Measurements from ENCODE around the gene HTRA3. TPM values are rescaled to one million over a fixed set of nuclear protein-coding genes. Genes with fewer than 3 reads are reported as not detected.

The HTRA3 gene
- total RNA-seq, 2 donors from 2014 or later, result 3.2 to 4.6 TPM

DNA sequence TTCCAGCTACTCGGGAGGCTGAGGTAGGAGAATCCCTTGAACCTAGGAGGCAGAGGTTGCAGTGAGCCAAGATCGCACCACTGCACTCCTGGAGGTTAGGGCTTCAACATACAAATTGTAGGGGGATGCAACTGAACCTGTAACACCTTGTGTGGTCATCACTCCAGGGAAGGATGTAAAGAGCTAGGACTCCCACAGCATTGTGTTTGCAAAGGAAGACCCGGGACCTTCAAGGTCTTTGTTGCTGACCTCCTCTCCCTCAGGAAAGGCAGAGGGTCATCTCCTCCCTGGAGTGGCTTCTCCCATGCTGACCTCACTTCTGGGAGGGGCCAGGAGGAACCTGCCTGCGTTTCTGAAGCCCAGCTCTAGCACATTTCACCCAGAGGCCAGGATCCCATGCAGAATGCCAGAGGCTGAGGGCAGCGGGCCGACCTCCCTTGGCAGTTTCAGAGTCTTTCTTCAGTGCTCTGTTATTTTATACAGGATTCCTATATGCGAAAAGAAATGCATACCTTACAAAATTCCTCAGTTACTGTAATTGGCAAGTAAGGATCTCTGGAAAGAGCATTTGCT, 80.2 kb downstream of the HTRA3 start:
- Mint-ChIP-seq H3K27ac (no peak overlapping the region), H3K36me3 (ENCODE audit: low read depth) (no peaks in the 10 kb centered on the region), H3K4me1 (peaks cover 6% of the 10 kb centered on the region), H3K27me3 (ENCODE audit: insufficient read depth) (peaks cover 12% of the 10 kb centered on the region), H3K9me3 (no peaks in the 10 kb centered on the region), H3K4me3 (no peak overlapping the region)
- no peak overlapping the region for H3K27ac ChIP-seq (ENCODE audit: low read depth, low read length)
- H3K27me3 ChIP-seq (ENCODE audit: control insufficient read depth, insufficient read depth, low read length, poor library complexity, severe bottlenecking), result no peaks in the 10 kb centered on the region
- 87 to 90% methylated on average over 5 to 7 of the region's 7 CpGs for WGBS, 2 experiments (ENCODE audit: insufficient coverage in 1 of 2, insufficient read length in 1 of 2)
- no peaks in the 10 kb centered on the region for H3K9me3 ChIP-seq (ENCODE audit: control insufficient read depth, low read length)
- TF ChIP-seq, protein P1, sequence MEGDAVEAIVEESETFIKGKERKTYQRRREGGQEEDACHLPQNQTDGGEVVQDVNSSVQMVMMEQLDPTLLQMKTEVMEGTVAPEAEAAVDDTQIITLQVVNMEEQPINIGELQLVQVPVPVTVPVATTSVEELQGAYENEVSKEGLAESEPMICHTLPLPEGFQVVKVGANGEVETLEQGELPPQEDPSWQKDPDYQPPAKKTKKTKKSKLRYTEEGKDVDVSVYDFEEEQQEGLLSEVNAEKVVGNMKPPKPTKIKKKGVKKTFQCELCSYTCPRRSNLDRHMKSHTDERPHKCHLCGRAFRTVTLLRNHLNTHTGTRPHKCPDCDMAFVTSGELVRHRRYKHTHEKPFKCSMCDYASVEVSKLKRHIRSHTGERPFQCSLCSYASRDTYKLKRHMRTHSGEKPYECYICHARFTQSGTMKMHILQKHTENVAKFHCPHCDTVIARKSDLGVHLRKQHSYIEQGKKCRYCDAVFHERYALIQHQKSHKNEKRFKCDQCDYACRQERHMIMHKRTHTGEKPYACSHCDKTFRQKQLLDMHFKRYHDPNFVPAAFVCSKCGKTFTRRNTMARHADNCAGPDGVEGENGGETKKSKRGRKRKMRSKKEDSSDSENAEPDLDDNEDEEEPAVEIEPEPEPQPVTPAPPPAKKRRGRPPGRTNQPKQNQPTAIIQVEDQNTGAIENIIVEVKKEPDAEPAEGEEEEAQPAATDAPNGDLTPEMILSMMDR (conservative IDR thresholded peaks at IDR 0.05), result no peak
- H3K36me3 ChIP-seq (ENCODE audit: control insufficient read depth, insufficient read depth, low read length), result no peaks in the 10 kb centered on the region
- no peak overlapping the region for H3K9ac ChIP-seq (ENCODE audit: extremely low read depth, low read length, poor library complexity, severe bottlenecking)
- peak; percentile 49 for DNase-seq
- H3K4me3 ChIP-seq (ENCODE audit: low read length), result no peak overlapping the region
- no peaks in the 10 kb centered on the region for H3K4me1 ChIP-seq (ENCODE audit: control insufficient read depth, insufficient read depth, low read length)

DNA sequence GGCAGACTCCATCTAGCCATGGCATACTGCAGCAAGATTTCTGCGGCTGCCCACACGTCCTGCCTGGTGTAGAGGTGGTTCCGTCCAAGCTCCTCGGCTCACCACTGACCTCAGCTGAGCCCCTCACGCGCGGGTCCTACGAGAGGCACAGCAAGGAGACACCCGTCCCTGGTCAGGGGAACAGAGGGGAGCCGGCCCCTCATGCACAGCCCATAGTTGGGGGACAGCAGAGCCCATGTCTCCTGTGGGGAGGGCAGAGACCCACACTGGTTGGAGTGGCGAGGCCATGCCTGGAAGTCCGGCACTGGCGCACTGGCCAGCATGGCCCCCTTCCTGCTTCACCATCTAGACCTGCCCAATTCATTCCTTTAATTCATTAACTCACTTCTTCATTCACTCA, 80.8 kb downstream of the HTRA3 start:
- Mint-ChIP-seq H3K27ac (peak overlapping the region; percentile 21), H3K36me3 (ENCODE audit: low read depth) (no peaks in the 10 kb centered on the region), H3K4me1 (peaks cover 6% of the 10 kb centered on the region), H3K9me3 (no peaks in the 10 kb centered on the region), H3K27me3 (ENCODE audit: insufficient read depth) (peaks cover 7% of the 10 kb centered on the region), H3K4me3 (no peak overlapping the region)
- Histone ChIP-seq H3K9ac (ENCODE audit: extremely low read depth, low read length, poor library complexity, severe bottlenecking) (no peak overlapping the region), H3K27ac (ENCODE audit: low read depth, low read length) (no peak overlapping the region), H3K4me3 (ENCODE audit: low read length) (no peak overlapping the region), H3K27me3 (ENCODE audit: control insufficient read depth, insufficient read depth, low read length, poor library complexity, severe bottlenecking) (no peaks in the 10 kb centered on the region), H3K4me1 (ENCODE audit: control insufficient read depth, insufficient read depth, low read length) (no peaks in the 10 kb centered on the region), H3K36me3 (ENCODE audit: control insufficient read depth, insufficient read depth, low read length) (no peaks in the 10 kb centered on the region), H3K9me3 (ENCODE audit: control insufficient read depth, low read length) (no peaks in the 10 kb centered on the region)
- TF ChIP-seq, protein P1 (conservative IDR thresholded peaks at IDR 0.05), result no peak
- no peak for DNase-seq
- WGBS, 2 experiments (ENCODE audit: insufficient coverage in 1 of 2, insufficient read length in 1 of 2), result 92 to 100% methylated on average over 4 to 13 of the region's 13 CpGs

DNA sequence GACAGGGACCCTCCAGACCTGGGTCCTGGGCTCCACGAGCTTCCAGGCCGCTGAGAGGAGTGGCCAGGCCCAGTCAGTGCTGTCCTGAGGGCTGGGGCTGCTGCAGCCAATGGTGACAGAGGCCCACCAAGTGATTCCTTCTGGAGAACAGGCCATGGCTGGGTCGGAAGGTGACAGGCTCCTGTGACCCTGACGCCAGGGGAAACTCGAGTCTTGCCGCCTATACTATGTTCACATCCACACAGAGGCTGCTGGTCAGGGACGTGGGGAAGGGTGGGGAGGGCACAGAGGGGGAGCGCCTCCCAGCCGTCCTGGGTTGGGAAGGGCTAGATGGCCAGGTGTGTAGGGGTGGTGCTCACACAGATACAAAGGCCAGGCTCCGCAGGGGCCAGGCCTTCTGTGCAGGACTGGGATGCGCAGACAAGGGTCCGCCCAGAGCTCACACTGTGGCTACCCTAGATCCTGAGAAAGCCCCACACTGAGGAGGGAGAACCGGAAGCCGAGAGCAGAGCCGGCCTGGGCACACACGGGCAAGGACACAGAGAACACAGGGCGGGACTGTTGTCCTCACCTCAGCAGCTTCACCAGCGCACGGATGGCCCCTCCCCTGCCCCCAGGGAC, 81.4 kb downstream of the HTRA3 start:
- peaks cover 6% of the 10 kb centered on the region for H3K27me3 Mint-ChIP-seq (ENCODE audit: insufficient read depth)
- Histone ChIP-seq H3K36me3 (ENCODE audit: control insufficient read depth, insufficient read depth, low read length) (no peaks in the 10 kb centered on the region), H3K4me1 (ENCODE audit: control insufficient read depth, insufficient read depth, low read length) (no peaks in the 10 kb centered on the region), H3K9ac (ENCODE audit: extremely low read depth, low read length, poor library complexity, severe bottlenecking) (no peak overlapping the region), H3K4me3 (ENCODE audit: low read length) (no peak overlapping the region), H3K27me3 (ENCODE audit: control insufficient read depth, insufficient read depth, low read length, poor library complexity, severe bottlenecking) (no peaks in the 10 kb centered on the region), H3K9me3 (ENCODE audit: control insufficient read depth, low read length) (no peaks in the 10 kb centered on the region), H3K27ac (ENCODE audit: low read depth, low read length) (no peak overlapping the region)
- no peak overlapping the region for H3K27ac Mint-ChIP-seq
- WGBS, 2 experiments (ENCODE audit: insufficient coverage in 1 of 2, insufficient read length in 1 of 2), result 88 to 92% methylated on average over 11 to 19 of the region's 19 CpGs
- no peak overlapping the region for H3K4me3 Mint-ChIP-seq
- DNase-seq, result peak; percentile 49
- peaks cover 6% of the 10 kb centered on the region for H3K4me1 Mint-ChIP-seq
- TF ChIP-seq, protein P1 (conservative IDR thresholded peaks at IDR 0.05), result no peak
- H3K9me3 Mint-ChIP-seq, result no peaks in the 10 kb centered on the region
- H3K36me3 Mint-ChIP-seq (ENCODE audit: low read depth), result no peaks in the 10 kb centered on the region
